GM12801 (cell line): Measurements from ENCODE around the gene ZNF142.

Experiments
- CTCF ChIP-seq: IDR thresholded peaks from one replicate; pipeline ENCODE4 v1.5.1; 2011; ENCODE audit warnings: control low read depth; ENCODE audit not compliant: insufficient read length; ENCODE audit errors: extremely low read depth

The ZNF142 gene

GRCh38 chr2:218691234-218691633, 31.8 kb upstream of the ZNF142 start:
- no peak for TF ChIP-seq CTCF

- no peak for TF ChIP-seq CTCF
Measured at GRCh38 chr2:218680061-218680460, 20.6 kb upstream of the ZNF142 start.

- no peak for TF ChIP-seq CTCF
Measured at GRCh38 chr2:218679119-218679518, 19.7 kb upstream of the ZNF142 start.

GRCh38 chr2:218671654-218672566, 12.5 kb upstream of the ZNF142 start, which contains the start of the genes RNF25 and STK36:
RNF25 (minus strand) TSS chr2:218672002; CDS start chr2:218671970, 32 bp downstream.
STK36 (plus strand) TSS chr2:218672086; CDS start chr2:218672830, 744 bp downstream.
- TF ChIP-seq CTCF = no peak

GRCh38 chr2:218671097-218671653, 11.8 kb upstream of the ZNF142 start:
- no peak for TF ChIP-seq CTCF

GRCh38 chr2:218664653-218665052, 5.2 kb upstream of the ZNF142 start:
- no peak for TF ChIP-seq CTCF

GRCh38 chr2:218663901-218664300, 4.5 kb upstream of the ZNF142 start:
- TF ChIP-seq CTCF = no peak
